Tibial nerve (tissue), 4 donors: ENCODE measurements around the gene PRKCZ.

Experiments
- CTCF ChIP-seq, 5 experiments: fragments of 200-600 bp in 3 of 5; fragments of 450-650 bp in 2 of 5; sonication (generic) in 3 of 5; IDR thresholded peaks; one replicate each; pipeline ENCODE4 v1.5.1; 2016 to 2019; ENCODE audit warnings: antibody characterized with exemption in 5 of 5, mild to moderate bottlenecking in 3 of 5, moderate library complexity in 2 of 5
- EP300 ChIP-seq, 2 donors: sonication (generic); formaldehyde crosslinking; IDR thresholded peaks; one replicate each; pipeline ENCODE4 v1.6.1; 2017; ENCODE audit warnings: antibody characterized with exemption in 2 of 2, mild to moderate bottlenecking in 1 of 2
- POLR2A ChIP-seq, 2 donors: fragments of 450-650 bp; IDR thresholded peaks; one replicate each; pipeline ENCODE4 v1.6.1; 2017; ENCODE audit warnings: antibody characterized with exemption in 2 of 2, mild to moderate bottlenecking in 2 of 2, moderate library complexity in 2 of 2

- no peak for TF ChIP-seq CTCF (IDR thresholded peaks at IDR 0.05)
- TF ChIP-seq EP300 (IDR thresholded peaks at IDR 0.05): no peak
- TF ChIP-seq POLR2A (IDR thresholded peaks at IDR 0.05): no peak
Observed at GRCh38 chr1:2133879-2134215, 83.6 kb downstream of the PRKCZ start.
